H1 (cell line): ENCODE data around the gene LRP8. TPM values are rescaled to one million over a fixed set of nuclear protein-coding genes. Genes with fewer than 3 reads are reported as not detected.

ENCODE experiments used
- CTCF ChIA-PET: fragments of 300-600 bp; sonication (Branson Sonifier 250); formaldehyde crosslinking; loops from one replicate; lab custom pipeline; 2021; ENCODE audit not compliant: partially characterized antibody; lab: Charles Lee
- POLR2A ChIA-PET: fragments of 300-600 bp; sonication (Branson Sonifier 250); formaldehyde crosslinking; loops from one replicate; lab custom pipeline; 2021; ENCODE audit warnings: inconsistent platforms; ENCODE audit not compliant: partially characterized antibody; lab: Charles Lee
- DNase-seq, 2 experiments: peaks; one replicate each; pipeline versions ENCODE4 v3.0.0 to v3.0.0-alpha.2; 2010 to 2022; ENCODE audit warnings: low spot score in 2 of 2, low read depth in 1 of 2, mixed read lengths in 1 of 2
- FAIRE-seq: peaks from 2 replicates; lab custom pipeline; 2011; peaks lifted over from hg19 to GRCh38; lab: Jason Lieb, UNC
- H2AFZ ChIP-seq: 2 replicates; pipeline ENCODE4 v1.8.1; 2012; ENCODE audit warnings: low read length, inconsistent platforms
- H2AK5ac ChIP-seq: 2 replicates; pipeline ENCODE4 v1.6.1; 2013; ENCODE audit warnings: low read depth, low read length
- H2BK120ac ChIP-seq: replicated peaks from 2 replicates; pipeline ENCODE3; 2013; ENCODE audit warnings: low read depth, low read length, inconsistent platforms
- H2BK12ac ChIP-seq: 2 replicates; pipeline ENCODE4 v1.6.1; 2013; ENCODE audit warnings: low read depth, low read length
- H2BK15ac ChIP-seq: 2 replicates; pipeline ENCODE4 v1.6.1; 2013; ENCODE audit warnings: low read length
- H2BK20ac ChIP-seq: 2 replicates; pipeline ENCODE4 v1.6.1; 2013; ENCODE audit warnings: low read length
- H2BK5ac ChIP-seq: 2 replicates; pipeline ENCODE4 v1.6.1; 2013; ENCODE audit warnings: low read depth, low read length
- H3K14ac ChIP-seq: 2 replicates; pipeline ENCODE4 v1.6.1; 2013; ENCODE audit warnings: inconsistent platforms; ENCODE audit not compliant: insufficient read length
- H3K18ac ChIP-seq: 2 replicates; pipeline ENCODE4 v1.6.1; 2013; ENCODE audit warnings: low read length; ENCODE audit errors: extremely low read depth
- H3K23ac ChIP-seq: 2 replicates; pipeline ENCODE4 v1.6.1; 2013; ENCODE audit warnings: inconsistent platforms; ENCODE audit not compliant: insufficient read length
- H3K23me2 ChIP-seq: 2 replicates; pipeline ENCODE4 v1.6.1; 2013; ENCODE audit warnings: low read depth, low read length
- H3K27ac ChIP-seq: 2 replicates; pipeline ENCODE4 v1.6.1; 2011; ENCODE audit warnings: low read depth, low read length, inconsistent platforms
- H3K27me3 ChIP-seq, 4 experiments: replicated peaks in 1 of 4; 1 replicate in 1 of 4; 2 replicates in 3 of 4; pipeline versions ENCODE4 v1.6.1 to v1.8.1; 2011 to 2013; ENCODE audit warnings: low read length in 3 of 4, mild to moderate bottlenecking in 3 of 4, inconsistent platforms in 2 of 4, mixed read lengths in 2 of 4, moderate library complexity in 1 of 4; ENCODE audit not compliant: control insufficient read depth in 3 of 4, insufficient read depth in 3 of 4; ENCODE audit errors: extremely low read depth in 1 of 4
- H3K36me3 ChIP-seq, 4 experiments: 2 replicates each; pipeline versions ENCODE4 v1.6.1 to v1.8.1; 2011 to 2013; ENCODE audit warnings: mild to moderate bottlenecking in 4 of 4, low read length in 3 of 4, moderate library complexity in 2 of 4, control low read depth in 1 of 4, inconsistent platforms in 1 of 4; ENCODE audit not compliant: insufficient read depth in 4 of 4, control insufficient read depth in 2 of 4
- H3K4ac ChIP-seq: replicated peaks from 2 replicates; pipeline ENCODE3; 2013; ENCODE audit warnings: low read length, low read depth, mixed read lengths, inconsistent platforms; ENCODE audit not compliant: insufficient read length
- H3K4me1 ChIP-seq, 4 experiments: replicated peaks in 1 of 4; 1 replicate in 1 of 4; 2 replicates in 3 of 4; pipeline versions ENCODE4 v1.6.1 to v1.8.1; 2011 to 2013; ENCODE audit warnings: low read length in 3 of 4, inconsistent platforms in 2 of 4, mixed read lengths in 1 of 4; ENCODE audit not compliant: insufficient read depth in 4 of 4, control insufficient read depth in 3 of 4
- H3K4me2 ChIP-seq, 2 experiments: 2 replicates each; pipeline versions ENCODE4 v1.6.1 to v1.8.1; 2011 to 2013; ENCODE audit warnings: low read depth in 2 of 2, low read length in 2 of 2, control low read depth in 1 of 2, inconsistent platforms in 1 of 2, mild to moderate bottlenecking in 1 of 2; ENCODE audit not compliant: insufficient read depth in 1 of 2
- H3K4me3 ChIP-seq, 4 experiments: fragments of 200-600, 300-600 bp in 1 of 4; sonication (generic), shearing (Covaris generic), sonication (Bioruptor Twin) in 1 of 4; 2 replicates each; pipeline versions ENCODE4 v1.5.1 to v1.8.1; 2011 to 2016; ENCODE audit warnings: low read length in 4 of 4, low read depth in 3 of 4, control low read depth in 2 of 4, inconsistent platforms in 2 of 4, mild to moderate bottlenecking in 2 of 4, mixed read lengths in 1 of 4, moderate library complexity in 1 of 4; ENCODE audit not compliant: insufficient read depth in 2 of 4; ENCODE audit errors: extremely low read depth in 1 of 4
- H3K56ac ChIP-seq: replicated peaks from 2 replicates; pipeline ENCODE3; 2013; ENCODE audit warnings: low read depth, mild to moderate bottlenecking, mixed read lengths, low read length, inconsistent platforms; ENCODE audit not compliant: insufficient read length
- H3K79me1 ChIP-seq: 2 replicates; pipeline ENCODE4 v1.6.1; 2013; ENCODE audit warnings: low read depth, low read length, control low read depth
- H3K79me2 ChIP-seq, 2 experiments: 2 replicates each; pipeline versions ENCODE4 v1.6.1 to v1.8.1; 2012 to 2013; ENCODE audit warnings: low read length in 2 of 2, mild to moderate bottlenecking in 2 of 2, inconsistent platforms in 1 of 2; ENCODE audit not compliant: insufficient read depth in 2 of 2, control insufficient read depth in 1 of 2
- H3K9ac ChIP-seq, 4 experiments: replicated peaks in 1 of 4; 1 replicate in 1 of 4; 2 replicates in 3 of 4; pipeline versions ENCODE4 v1.6.1 to v1.8.1; 2011 to 2013; ENCODE audit warnings: low read depth in 3 of 4, low read length in 3 of 4, control low read depth in 2 of 4, mild to moderate bottlenecking in 2 of 4, moderate library complexity in 2 of 4, inconsistent platforms in 1 of 4; ENCODE audit errors: extremely low read depth in 1 of 4
- H3K9me3 ChIP-seq, 2 experiments: 2 replicates each; pipeline versions ENCODE4 v1.6.1 to v1.8.1; 2012 to 2013; ENCODE audit warnings: mild to moderate bottlenecking in 2 of 2, moderate library complexity in 2 of 2, control low read depth in 1 of 2, inconsistent platforms in 1 of 2, low read depth in 1 of 2, low read length in 1 of 2, mixed read lengths in 1 of 2; ENCODE audit not compliant: insufficient read depth in 2 of 2
- H4K20me1 ChIP-seq, 2 experiments: replicated peaks in 1 of 2; 2 replicates each; pipeline versions ENCODE3 to v1.8.1; 2011 to 2013; ENCODE audit warnings: inconsistent platforms in 2 of 2, low read length in 2 of 2, mild to moderate bottlenecking in 1 of 2; ENCODE audit not compliant: insufficient read depth in 2 of 2, control insufficient read depth in 1 of 2
- H4K5ac ChIP-seq: 2 replicates; pipeline ENCODE4 v1.6.1; 2013; ENCODE audit warnings: low read length, low read depth, mixed read lengths, inconsistent platforms; ENCODE audit not compliant: insufficient read length
- H4K8ac ChIP-seq: 2 replicates; pipeline ENCODE4 v1.8.0; 2013; ENCODE audit warnings: mild to moderate bottlenecking, moderate library complexity, low read length, inconsistent platforms; ENCODE audit not compliant: insufficient read depth; ENCODE audit errors: extremely low read depth
- H4K91ac ChIP-seq: replicated peaks from 2 replicates; pipeline ENCODE3; 2013; ENCODE audit warnings: low read length, mixed read lengths, inconsistent platforms; ENCODE audit not compliant: insufficient read length
- CHD1 ChIP-seq: IDR thresholded peaks from 2 replicates; pipeline ENCODE4 v1.6.1; 2012; ENCODE audit warnings: low read depth, low read length, improper control_type of control experiment
- MAX ChIP-seq: IDR thresholded peaks from 2 replicates; pipeline ENCODE4 v1.6.1; 2012; ENCODE audit warnings: inconsistent platforms
- RNF2 ChIP-seq: fragments of 200-900, 300-1000 bp; sonication (generic); IDR thresholded peaks from 2 replicates; pipeline ENCODE4 v1.7.1; 2016; ENCODE audit warnings: borderline replicate concordance, low read depth, mild to moderate bottlenecking, antibody characterized with exemption, low read length; ENCODE audit not compliant: poor library complexity, severe bottlenecking; ENCODE audit errors: missing control alignments
- WGBS, 2 experiments: shearing (Covaris generic) in 1 of 2; methylation state at CpG; one replicate each; pipeline versions ENCODE4 v1.1.6 to v1.1.7; 2013 to 2015; ENCODE audit warnings: low lambda C conversion rate in 2 of 2, mixed read lengths in 2 of 2, inconsistent platforms in 1 of 2, low coverage in 1 of 2, missing lambda C conversion rate in 1 of 2; ENCODE audit not compliant: insufficient replicate concordance in 2 of 2, insufficient coverage in 1 of 2, insufficient read length in 1 of 2; ENCODE audit errors: extremely low coverage in 1 of 2, missing lambda C conversion rate in 1 of 2; 5-methylcytosine and 5-hydroxymethylcytosine counted together
- polyA plus RNA-seq, 7 experiments: library from polyadenylated mRNA; depleted of rRNA in 3 of 7; stranded (reverse) in 5 of 7; unstranded in 2 of 7; fragments of >200 nt in 5 of 7; fragments of 200-250 nt in 2 of 7; gene quantifications; 1 replicate in 5 of 7; 2 replicates in 1 of 7; 4 replicates in 1 of 7; pipeline versions ENCODE4 v1.2.1 to v1.2.3, GENCODE V29; 2011 to 2013; ENCODE audit warnings: missing spikeins in 2 of 7, mixed read lengths in 2 of 7
- total RNA-seq: library from RNA; stranded (reverse); fragmentation: NEBNext Ultra II Directional; extraction: Animal tissue kit (Norgen Biotek cat#: 25700); gene quantifications from 2 replicates; pipeline ENCODE4 v1.2.1, GENCODE V29; 2021
- TF ChIP-seq, protein P1 (sequence below): IDR thresholded peaks from 2 replicates; pipeline ENCODE4 v1.6.1; 2012; ENCODE audit warnings: low read length, inconsistent platforms

Gene LRP8
- total and polyA plus RNA-seq, 2 of the 8 experiments (the other 6 are each of a cell fraction or from before 2014, with no cell fraction given), result 63.2 to 66.4 TPM

- Histone ChIP-seq H3K23ac (no peak overlapping the region), H4K8ac (no peak overlapping the region), H3K79me2 (peaks cover 0 to 77% of the 10 kb centered on the region in 2 experiments; a peak in 2 of 4 replicates), H4K91ac (no peak overlapping the region), H3K36me3 (peaks cover 0 to 22% (median 8%) of the 10 kb centered on the region in 4 experiments; a peak in 5 of 8 replicates), H3K79me1 (peaks cover 37% of the 10 kb centered on the region), H4K5ac (no peak overlapping the region), H3K4me3 (no peak overlapping the region), H3K4me2 (no peak overlapping the region), H2AK5ac (no peak overlapping the region), H2AFZ (no peak overlapping the region), H2BK20ac (no peak overlapping the region), H2BK12ac (no peak overlapping the region), H3K9ac (no peak overlapping the region; a peak in 2 of 7 replicates), H4K20me1 (peaks cover 27 to 51% of the 10 kb centered on the region in 2 experiments), H3K9me3 (no peaks in the 10 kb centered on the region), H3K27ac (no peak overlapping the region), H3K18ac (no peak overlapping the region), H3K56ac (no peak overlapping the region), H2BK120ac (no peak overlapping the region), H3K4me1 (peaks cover 0 to 4% (median 2%) of the 10 kb centered on the region in 4 experiments; a peak in 4 of 7 replicates), H3K4ac (no peak overlapping the region), H2BK15ac (no peak overlapping the region), H3K23me2 (no peaks in the 10 kb centered on the region), H3K27me3 (no peaks in the 10 kb centered on the region), H2BK5ac (no peak overlapping the region), H3K14ac (no peak overlapping the region)
- DNase-seq (no peak), FAIRE-seq (no peak)
- ChIA-PET CTCF (interaction anchor here (0.6 to 2.3 kb wide), 6 partner anchors 9 to 46 kb away, joined by 3 to 10 read pairs (median 3); no protein-coding TSS in a partner anchor), POLR2A (interaction anchor here (0.8 to 2.6 kb wide), 4 partner anchors 9 to 26 kb away, joined by 3 to 10 read pairs (median 6); no protein-coding TSS in a partner anchor)
- 93% methylated on average over 8 of the region's 11 CpGs; no CpG with 5 or more reads in 1 of the 2 experiments for WGBS, 2 experiments
- TF ChIP-seq, protein P1, sequence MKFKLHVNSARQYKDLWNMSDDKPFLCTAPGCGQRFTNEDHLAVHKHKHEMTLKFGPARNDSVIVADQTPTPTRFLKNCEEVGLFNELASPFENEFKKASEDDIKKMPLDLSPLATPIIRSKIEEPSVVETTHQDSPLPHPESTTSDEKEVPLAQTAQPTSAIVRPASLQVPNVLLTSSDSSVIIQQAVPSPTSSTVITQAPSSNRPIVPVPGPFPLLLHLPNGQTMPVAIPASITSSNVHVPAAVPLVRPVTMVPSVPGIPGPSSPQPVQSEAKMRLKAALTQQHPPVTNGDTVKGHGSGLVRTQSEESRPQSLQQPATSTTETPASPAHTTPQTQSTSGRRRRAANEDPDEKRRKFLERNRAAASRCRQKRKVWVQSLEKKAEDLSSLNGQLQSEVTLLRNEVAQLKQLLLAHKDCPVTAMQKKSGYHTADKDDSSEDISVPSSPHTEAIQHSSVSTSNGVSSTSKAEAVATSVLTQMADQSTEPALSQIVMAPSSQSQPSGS, result no peak
- no peak for TF ChIP-seq MAX
- TF ChIP-seq CHD1, result no peak
- no peak for TF ChIP-seq RNF2
These were observed 16.1 kb downstream of the LRP8 start for GRCh38 chr1:53311702-53312305.
